Naive thymus-derived CD4-positive, alpha-beta T cell (primary cell): ENCODE data around the gene F10. TPM values are rescaled to one million over a fixed set of nuclear protein-coding genes. Genes with fewer than 3 reads are reported as not detected.

Experiments used
- ATAC-seq: fragments of 150-1000 bp; cut with Tn5 transposase; 2 replicates; pipeline ENCODE4 v1.10.0; 2021; ENCODE audit warnings: mild to moderate bottlenecking, moderate library complexity
- CTCF ChIA-PET: fragments of 350-600 bp; sonication (Branson Sonifier 250); formaldehyde crosslinking; loops from one replicate; lab custom pipeline; 2021; ENCODE audit warnings: antibody characterized with exemption; lab: Charles Lee
- POLR2A ChIA-PET: fragments of 350-600 bp; sonication (Branson Sonifier 250); formaldehyde crosslinking; loops from one replicate; lab custom pipeline; 2021; ENCODE audit warnings: antibody characterized with exemption, inconsistent platforms; lab: Charles Lee
- DNase-seq, 9 donors: peaks; one replicate each; pipeline versions ENCODE4 v3.0.0 to v3.0.0-alpha.2; 2020 to 2022; ENCODE audit warnings: mixed read lengths in 1 of 9
- H3K27ac ChIP-seq: one replicate; pipeline ENCODE4 v1.7.0; 2013; ENCODE audit warnings: mild to moderate bottlenecking, low read depth, low read length, moderate library complexity
- H3K27me3 ChIP-seq, 2 donors: one replicate each; pipeline ENCODE4 v1.7.0; 2013; ENCODE audit warnings: low read length in 2 of 2, mild to moderate bottlenecking in 2 of 2, moderate library complexity in 2 of 2; ENCODE audit not compliant: control insufficient read depth in 2 of 2, insufficient read depth in 2 of 2
- H3K36me3 ChIP-seq, 3 experiments: 1 replicate in 2 of 3; 2 replicates in 1 of 3; pipeline ENCODE4 v1.7.0; 2013; ENCODE audit warnings: low read length in 3 of 3, mild to moderate bottlenecking in 3 of 3, moderate library complexity in 1 of 3; ENCODE audit not compliant: insufficient read depth in 3 of 3, control insufficient read depth in 2 of 3
- H3K4me1 ChIP-seq, 2 donors: one replicate each; pipeline ENCODE4 v1.7.0; 2013; ENCODE audit warnings: low read length in 2 of 2, mild to moderate bottlenecking in 2 of 2, moderate library complexity in 1 of 2; ENCODE audit not compliant: control insufficient read depth in 2 of 2, insufficient read depth in 2 of 2
- H3K4me3 ChIP-seq: 2 replicates; pipeline ENCODE4 v1.7.0; 2013; ENCODE audit warnings: mild to moderate bottlenecking, low read length
- H3K9me3 ChIP-seq, 3 experiments: 1 replicate in 2 of 3; 2 replicates in 1 of 3; pipeline ENCODE4 v1.7.0; 2013; ENCODE audit warnings: low read length in 3 of 3; ENCODE audit not compliant: control insufficient read depth in 2 of 3
- H3K27ac Mint-ChIP-seq, 9 donors: one replicate each; pipeline ENCODE4 v1.8.0; 2020 to 2022; ENCODE audit warnings: mixed read lengths in 9 of 9, mild to moderate bottlenecking in 8 of 9, moderate library complexity in 5 of 9, inconsistent platforms in 2 of 9
- H3K27me3 Mint-ChIP-seq, 5 donors: one replicate each; pipeline ENCODE4 v1.8.0; 2021 to 2022; ENCODE audit warnings: mixed read lengths in 5 of 5, mild to moderate bottlenecking in 1 of 5
- H3K36me3 Mint-ChIP-seq, 5 donors: one replicate each; pipeline ENCODE4 v1.8.0; 2020 to 2022; ENCODE audit warnings: mixed read lengths in 5 of 5, mild to moderate bottlenecking in 3 of 5, inconsistent platforms in 1 of 5
- H3K4me1 Mint-ChIP-seq, 7 donors: one replicate each; pipeline ENCODE4 v1.8.0; 2020 to 2022; ENCODE audit warnings: mixed read lengths in 7 of 7, mild to moderate bottlenecking in 3 of 7, inconsistent platforms in 1 of 7
- H3K4me3 Mint-ChIP-seq, 10 donors: one replicate each; pipeline ENCODE4 v1.8.0; 2020 to 2022; ENCODE audit warnings: mild to moderate bottlenecking in 10 of 10, mixed read lengths in 10 of 10, moderate library complexity in 6 of 10, inconsistent platforms in 2 of 10
- H3K9me3 Mint-ChIP-seq, 11 donors: one replicate each; pipeline ENCODE4 v1.8.0; 2020 to 2022; ENCODE audit warnings: mixed read lengths in 11 of 11, mild to moderate bottlenecking in 4 of 11, inconsistent platforms in 1 of 11, moderate library complexity in 1 of 11
- intact Hi-C, 2 donors: fragments of 100-400 bp; cut with micrococcal nuclease; formaldehyde crosslinking; loops; one replicate each; pipeline ENCODE4 v1.15.1; 2023
- polyA plus RNA-seq, 2 donors: library from polyadenylated mRNA; unstranded; fragments of 300-500 nt; fragmentation: Illumina TruSeq; gene quantifications; one replicate each; pipeline ENCODE4 v1.2.3, GENCODE V29; 2021
- total RNA-seq, 6 experiments: library from RNA in 5 of 6; stranded (reverse) in 5 of 6; gene quantifications; 1 replicate in 5 of 6; 2 replicates in 1 of 6; pipeline ENCODE4 v1.2.3 and lab custom pipeline; 2021 to 2026

F10 gene
- total and polyA plus RNA-seq, 7 experiments from 2014 or later, result not detected

GRCh38 chr13:113086991-113087922 is 35.3 kb upstream of the F10 start:
- POLR2A ChIA-PET, result no interaction called here
- no peaks in the 10 kb centered on the region for H3K4me1 ChIP-seq
- Mint-ChIP-seq H3K9me3 (no peaks in the 10 kb centered on the region), H3K27ac (peak overlapping the region in 1 of 9 donors; percentile 41), H3K36me3 (peaks cover 0 to 28% (median 0%) of the 10 kb centered on the region in 5 donors), H3K4me3 (no peak overlapping the region), H3K4me1 (no peaks in the 10 kb centered on the region), H3K27me3 (no peaks in the 10 kb centered on the region)
- CTCF ChIA-PET, result interaction anchor here (0.6 kb wide), 1 partner anchor 82 kb away, joined by 3 read pairs; no protein-coding TSS in a partner anchor
- H3K9me3 ChIP-seq, result no peaks in the 10 kb centered on the region
- peaks cover 0 to 37% (median 0%) of the 10 kb centered on the region in 3 experiments for H3K36me3 ChIP-seq
- H3K27ac ChIP-seq, result no peak overlapping the region
- no peak for ATAC-seq
- no peaks in the 10 kb centered on the region for H3K27me3 ChIP-seq
- no peak overlapping the region for H3K4me3 ChIP-seq
- DNase-seq, result no peak
- intact Hi-C loops, result no loop called here

GRCh38 chr13:113087923-113088690 is 34.5 kb upstream of the F10 start:
- intact Hi-C loops, result no loop called here
- Mint-ChIP-seq H3K4me3 (no peak overlapping the region), H3K27me3 (no peaks in the 10 kb centered on the region), H3K36me3 (peaks cover 0 to 28% (median 0%) of the 10 kb centered on the region in 5 donors), H3K27ac (no peak overlapping the region), H3K4me1 (no peaks in the 10 kb centered on the region), H3K9me3 (no peaks in the 10 kb centered on the region)
- Histone ChIP-seq H3K4me1 (no peaks in the 10 kb centered on the region), H3K4me3 (no peak overlapping the region), H3K27me3 (no peaks in the 10 kb centered on the region), H3K27ac (no peak overlapping the region), H3K36me3 (peaks cover 0 to 37% (median 0%) of the 10 kb centered on the region in 3 experiments), H3K9me3 (no peaks in the 10 kb centered on the region)
- DNase-seq, result no peak
- no peak for ATAC-seq
- ChIA-PET CTCF (no interaction called here), POLR2A (no interaction called here)

- Histone ChIP-seq H3K27ac (no peak overlapping the region), H3K36me3 (peaks cover 0 to 34% (median 0%) of the 10 kb centered on the region in 3 experiments), H3K4me1 (no peaks in the 10 kb centered on the region), H3K4me3 (no peak overlapping the region), H3K27me3 (no peaks in the 10 kb centered on the region), H3K9me3 (no peaks in the 10 kb centered on the region)
- Mint-ChIP-seq H3K27me3 (no peaks in the 10 kb centered on the region), H3K36me3 (peaks cover 0 to 26% (median 0%) of the 10 kb centered on the region in 5 donors), H3K4me1 (no peaks in the 10 kb centered on the region), H3K27ac (peak overlapping the region in 1 of 9 donors; percentile 24), H3K9me3 (no peaks in the 10 kb centered on the region), H3K4me3 (no peak overlapping the region)
- CTCF ChIA-PET, result no interaction called here
- no peak for ATAC-seq
- POLR2A ChIA-PET, result no interaction called here
- DNase-seq, result no peak
- intact Hi-C loops, result no loop called here
Observed at GRCh38 chr13:113088691-113089020, 33.9 kb upstream of the F10 start.

GRCh38 chr13:113089693-113090414 is 32.7 kb upstream of the F10 start:
- H3K36me3 ChIP-seq, result peaks cover 0 to 34% (median 0%) of the 10 kb centered on the region in 3 experiments
- Mint-ChIP-seq H3K4me3 (no peak overlapping the region), H3K27ac (no peak overlapping the region), H3K36me3 (peaks cover 0 to 15% (median 0%) of the 10 kb centered on the region in 5 donors), H3K27me3 (no peaks in the 10 kb centered on the region), H3K4me1 (peaks cover 0 to 2% (median 0%) of the 10 kb centered on the region in 7 donors), H3K9me3 (no peaks in the 10 kb centered on the region)
- intact Hi-C loops, result no loop called here
- H3K27ac ChIP-seq, result no peak overlapping the region
- ChIA-PET CTCF (no interaction called here), POLR2A (no interaction called here)
- no peaks in the 10 kb centered on the region for H3K27me3 ChIP-seq
- ATAC-seq (no peak), DNase-seq (no peak)
- H3K9me3 ChIP-seq, result no peaks in the 10 kb centered on the region
- H3K4me3 ChIP-seq, result no peak overlapping the region
- no peaks in the 10 kb centered on the region for H3K4me1 ChIP-seq

GRCh38 chr13:113090415-113090770 is 32.2 kb upstream of the F10 start:
- CTCF ChIA-PET, result no interaction called here
- H3K36me3 Mint-ChIP-seq, result peaks cover 0 to 17% (median 0%) of the 10 kb centered on the region in 5 donors
- no peak overlapping the region for H3K4me3 Mint-ChIP-seq
- H3K4me3 ChIP-seq, result no peak overlapping the region
- H3K27me3 Mint-ChIP-seq, result no peaks in the 10 kb centered on the region
- H3K4me1 ChIP-seq, result no peaks in the 10 kb centered on the region
- peaks cover 0 to 2% (median 0%) of the 10 kb centered on the region in 7 donors for H3K4me1 Mint-ChIP-seq
- no peaks in the 10 kb centered on the region for H3K9me3 Mint-ChIP-seq
- no peak for ATAC-seq
- DNase-seq, result no peak
- intact Hi-C loops, result no loop called here
- H3K27me3 ChIP-seq, result no peaks in the 10 kb centered on the region
- no peak overlapping the region for H3K27ac Mint-ChIP-seq
- POLR2A ChIA-PET, result no interaction called here
- peaks cover 0 to 30% (median 0%) of the 10 kb centered on the region in 3 experiments for H3K36me3 ChIP-seq
- no peaks in the 10 kb centered on the region for H3K9me3 ChIP-seq
- H3K27ac ChIP-seq, result no peak overlapping the region

GRCh38 chr13:113090806-113091205 is 31.8 kb upstream of the F10 start:
- Histone ChIP-seq H3K27ac (no peak overlapping the region), H3K4me3 (no peak overlapping the region), H3K4me1 (no peaks in the 10 kb centered on the region), H3K36me3 (peaks cover 0 to 30% (median 0%) of the 10 kb centered on the region in 3 experiments), H3K9me3 (no peaks in the 10 kb centered on the region), H3K27me3 (no peaks in the 10 kb centered on the region)
- Mint-ChIP-seq H3K4me3 (no peak overlapping the region), H3K4me1 (peaks cover 0 to 2% (median 0%) of the 10 kb centered on the region in 7 donors), H3K27ac (no peak overlapping the region), H3K36me3 (peaks cover 0 to 17% (median 0%) of the 10 kb centered on the region in 5 donors), H3K9me3 (no peaks in the 10 kb centered on the region), H3K27me3 (no peaks in the 10 kb centered on the region)
- intact Hi-C loops, result no loop called here
- DNase-seq (no peak), ATAC-seq (no peak)
- ChIA-PET POLR2A (no interaction called here), CTCF (no interaction called here)
